Activated naive CD8-positive, alpha-beta T cell (primary cell): Measurements from ENCODE around the gene MRTFA.

Experiments
- H3K27ac Mint-ChIP-seq: one replicate; pipeline ENCODE4 v1.8.0; 2021; ENCODE audit warnings: mixed read lengths
- H3K27me3 Mint-ChIP-seq: one replicate; pipeline ENCODE4 v1.8.0; 2021; ENCODE audit warnings: mixed read lengths
- H3K36me3 Mint-ChIP-seq: one replicate; pipeline ENCODE4 v1.8.0; 2021; ENCODE audit warnings: mixed read lengths
- H3K4me1 Mint-ChIP-seq: one replicate; pipeline ENCODE4 v1.8.0; 2021; ENCODE audit warnings: low read depth, mixed read lengths
- H3K4me3 Mint-ChIP-seq: one replicate; pipeline ENCODE4 v1.8.0; 2021; ENCODE audit warnings: mild to moderate bottlenecking, mixed read lengths
- H3K9me3 Mint-ChIP-seq: one replicate; pipeline ENCODE4 v1.8.0; 2021; ENCODE audit warnings: low read depth, mixed read lengths

The MRTFA gene

GRCh38 chr22:40463017-40463631 lies 173.4 kb downstream of the MRTFA start:
- peaks cover 70% of the 10 kb centered on the region for H3K4me1 Mint-ChIP-seq
- peaks cover 13% of the 10 kb centered on the region for H3K36me3 Mint-ChIP-seq
- H3K9me3 Mint-ChIP-seq, result no peaks in the 10 kb centered on the region
- H3K4me3 Mint-ChIP-seq, result peak overlapping the region; percentile 96
- H3K27me3 Mint-ChIP-seq, result no peaks in the 10 kb centered on the region
- H3K27ac Mint-ChIP-seq, result peak overlapping the region; percentile 96

DNA sequence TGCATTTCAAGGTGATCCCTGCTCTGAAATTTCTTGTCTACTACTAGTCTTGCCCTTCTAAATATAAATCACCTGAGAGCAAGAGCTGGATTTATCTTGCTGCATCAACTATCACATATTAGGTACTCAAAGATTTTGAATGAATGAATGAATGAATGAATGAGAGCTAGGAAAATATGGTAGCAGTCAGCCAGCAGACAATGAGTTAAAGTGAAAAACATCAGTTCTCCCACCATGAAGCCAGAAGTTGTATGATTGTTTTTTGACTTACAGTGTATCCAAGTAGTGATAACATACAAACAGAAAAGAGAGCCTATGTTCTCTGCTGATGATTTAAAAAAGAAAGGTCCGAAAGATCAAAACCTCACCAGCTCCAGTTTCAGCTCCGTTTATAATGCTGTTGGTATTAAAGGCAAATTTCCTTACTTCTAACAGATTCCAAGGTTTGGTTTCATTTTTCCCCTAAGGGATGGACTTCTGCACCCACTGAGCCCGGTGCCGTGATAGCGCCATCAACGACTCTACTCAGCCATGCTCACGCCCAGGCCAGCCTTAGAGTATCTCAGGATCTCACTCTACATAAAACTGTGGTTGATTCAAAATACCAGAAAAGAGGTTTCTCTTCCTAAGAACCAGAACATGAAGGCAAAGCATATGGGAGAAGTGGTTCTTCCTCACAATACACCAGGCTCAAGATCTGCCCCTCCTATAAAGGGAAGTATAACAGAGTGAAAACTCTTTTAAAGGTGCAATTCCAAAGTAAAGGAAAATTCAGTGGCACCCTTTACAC lies 174.1 kb downstream of the MRTFA start:
- H3K36me3 Mint-ChIP-seq, result peaks cover 14% of the 10 kb centered on the region
- H3K27me3 Mint-ChIP-seq, result no peaks in the 10 kb centered on the region
- peaks cover 74% of the 10 kb centered on the region for H3K4me1 Mint-ChIP-seq
- peak overlapping the region; percentile 96 for H3K27ac Mint-ChIP-seq
- H3K4me3 Mint-ChIP-seq, result peak overlapping the region; percentile 96
- H3K9me3 Mint-ChIP-seq, result no peaks in the 10 kb centered on the region

GRCh38 chr22:40453671-40454070 lies 182.8 kb downstream of the MRTFA start:
- Mint-ChIP-seq H3K4me3 (peak overlapping the region; percentile 30), H3K27ac (peak overlapping the region; percentile 70), H3K36me3 (peaks cover 18% of the 10 kb centered on the region), H3K9me3 (no peaks in the 10 kb centered on the region), H3K4me1 (peaks cover 81% of the 10 kb centered on the region), H3K27me3 (no peaks in the 10 kb centered on the region)

GRCh38 chr22:40452730-40453487 lies 183.6 kb downstream of the MRTFA start:
- Mint-ChIP-seq H3K27ac (peak overlapping the region; percentile 86), H3K36me3 (peaks cover 12% of the 10 kb centered on the region), H3K4me3 (peak overlapping the region; percentile 54), H3K9me3 (no peaks in the 10 kb centered on the region), H3K27me3 (no peaks in the 10 kb centered on the region), H3K4me1 (peaks cover 79% of the 10 kb centered on the region)

DNA sequence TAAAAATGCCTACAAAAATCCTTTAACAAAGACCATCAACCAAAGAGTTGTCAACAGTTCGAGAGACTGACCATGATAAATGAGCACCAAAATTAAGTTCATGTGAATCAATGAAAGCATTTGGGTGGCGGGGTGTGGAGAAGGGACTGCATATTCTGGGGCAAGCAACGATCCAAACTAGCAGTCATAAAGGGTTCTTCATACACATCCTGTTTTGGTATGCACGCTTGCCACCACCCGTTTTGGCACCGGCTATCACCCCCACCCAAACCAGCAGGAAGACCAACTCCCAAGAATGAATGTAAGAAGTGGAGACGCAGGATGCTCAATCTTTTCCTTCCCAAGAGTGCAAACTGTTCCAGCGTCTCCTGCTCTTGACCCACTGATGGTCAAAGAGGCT lies 185.3 kb downstream of the MRTFA start:
- H3K36me3 Mint-ChIP-seq, result peaks cover 13% of the 10 kb centered on the region
- H3K4me1 Mint-ChIP-seq, result peaks cover 81% of the 10 kb centered on the region
- no peaks in the 10 kb centered on the region for H3K9me3 Mint-ChIP-seq
- peak overlapping the region; percentile 69 for H3K4me3 Mint-ChIP-seq
- peak overlapping the region; percentile 86 for H3K27ac Mint-ChIP-seq
- H3K27me3 Mint-ChIP-seq, result no peaks in the 10 kb centered on the region

DNA sequence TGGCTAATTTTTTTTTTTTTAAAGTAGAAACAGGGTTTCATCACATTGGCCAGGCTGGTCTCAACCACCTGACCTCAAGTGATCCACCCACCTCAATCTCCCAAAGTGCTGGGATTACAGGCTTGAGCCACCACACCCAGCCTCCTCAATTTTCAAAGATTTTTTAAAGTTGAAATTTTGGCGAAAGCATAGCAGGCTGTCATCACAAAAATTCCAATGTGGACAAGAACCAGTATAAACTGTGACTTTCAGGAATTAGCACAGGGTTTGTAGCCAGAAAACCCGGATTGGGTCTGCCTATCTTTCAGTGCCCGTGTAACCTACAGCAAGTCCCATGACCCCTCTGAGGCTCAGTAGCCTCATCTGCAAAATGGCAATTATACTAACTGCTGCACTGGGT lies 185.9 kb downstream of the MRTFA start:
- peak overlapping the region; percentile 86 for H3K27ac Mint-ChIP-seq
- peak overlapping the region; percentile 69 for H3K4me3 Mint-ChIP-seq
- H3K4me1 Mint-ChIP-seq, result peaks cover 82% of the 10 kb centered on the region
- H3K36me3 Mint-ChIP-seq, result peaks cover 14% of the 10 kb centered on the region
- H3K9me3 Mint-ChIP-seq, result no peaks in the 10 kb centered on the region
- H3K27me3 Mint-ChIP-seq, result no peaks in the 10 kb centered on the region

GRCh38 chr22:40449676-40450035 lies 186.9 kb downstream of the MRTFA start:
- Mint-ChIP-seq H3K27me3 (no peaks in the 10 kb centered on the region), H3K9me3 (no peaks in the 10 kb centered on the region), H3K36me3 (peaks cover 17% of the 10 kb centered on the region), H3K4me1 (peaks cover 83% of the 10 kb centered on the region), H3K27ac (peak overlapping the region; percentile 58), H3K4me3 (no peak overlapping the region)

DNA sequence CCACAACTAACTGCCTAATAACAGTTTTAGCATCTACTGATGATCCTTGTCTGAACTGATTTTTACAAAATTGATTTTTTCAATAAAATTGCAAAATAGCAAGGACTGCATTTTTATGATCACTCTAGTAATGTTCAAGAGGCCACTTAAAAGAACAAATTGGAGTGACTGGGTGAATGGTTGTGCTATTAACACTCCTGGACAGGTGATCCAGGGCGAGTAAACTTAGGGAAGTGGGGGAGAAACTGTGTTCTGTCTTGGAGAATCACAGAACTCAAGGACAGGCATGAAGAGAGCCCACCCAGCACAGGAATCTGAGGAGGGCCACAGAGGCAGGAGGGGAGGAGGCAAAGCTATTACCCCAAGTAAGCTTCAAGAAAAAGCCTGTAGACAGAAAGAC lies 190.3 kb downstream of the MRTFA start:
- no peak overlapping the region for H3K4me3 Mint-ChIP-seq
- no peaks in the 10 kb centered on the region for H3K9me3 Mint-ChIP-seq
- H3K27me3 Mint-ChIP-seq, result no peaks in the 10 kb centered on the region
- H3K36me3 Mint-ChIP-seq, result peaks cover 14% of the 10 kb centered on the region
- H3K27ac Mint-ChIP-seq, result peak overlapping the region; percentile 66
- peaks cover 80% of the 10 kb centered on the region for H3K4me1 Mint-ChIP-seq

- H3K4me3 Mint-ChIP-seq, result no peak overlapping the region
- H3K36me3 Mint-ChIP-seq, result peaks cover 17% of the 10 kb centered on the region
- H3K4me1 Mint-ChIP-seq, result peaks cover 80% of the 10 kb centered on the region
- H3K27ac Mint-ChIP-seq, result peak overlapping the region; percentile 64
- no peaks in the 10 kb centered on the region for H3K9me3 Mint-ChIP-seq
- H3K27me3 Mint-ChIP-seq, result no peaks in the 10 kb centered on the region
These were observed 192.2 kb downstream of the MRTFA start for GRCh38 chr22:40444178-40444831.

DNA sequence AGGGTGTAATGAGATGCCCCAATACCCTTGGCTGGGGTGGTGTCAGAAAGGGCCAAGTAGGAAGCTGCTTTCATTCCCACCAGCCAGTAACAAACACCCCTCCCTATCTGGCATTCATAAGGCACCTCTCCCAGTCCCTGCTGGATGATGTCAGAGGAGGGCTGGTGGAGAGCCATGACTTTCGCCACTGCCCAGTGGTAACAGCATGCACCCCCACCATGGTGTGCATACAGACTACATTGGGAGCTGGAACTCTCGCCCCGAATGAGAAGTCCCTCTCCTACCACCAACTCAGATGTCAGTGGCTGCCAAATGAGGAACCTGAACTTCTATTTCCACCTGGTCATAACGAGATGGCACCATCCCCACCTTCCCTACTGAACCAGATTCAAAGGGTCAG lies 192.8 kb downstream of the MRTFA start:
- Mint-ChIP-seq H3K4me3 (no peak overlapping the region), H3K36me3 (peaks cover 17% of the 10 kb centered on the region), H3K27ac (peak overlapping the region; percentile 46), H3K4me1 (peaks cover 78% of the 10 kb centered on the region), H3K27me3 (no peaks in the 10 kb centered on the region), H3K9me3 (no peaks in the 10 kb centered on the region)

GRCh38 chr22:40441761-40442390 lies 194.6 kb downstream of the MRTFA start:
- Mint-ChIP-seq H3K27me3 (no peaks in the 10 kb centered on the region), H3K9me3 (no peaks in the 10 kb centered on the region), H3K4me3 (no peak overlapping the region), H3K27ac (peak overlapping the region; percentile 30), H3K4me1 (peaks cover 80% of the 10 kb centered on the region), H3K36me3 (peaks cover 17% of the 10 kb centered on the region)

DNA sequence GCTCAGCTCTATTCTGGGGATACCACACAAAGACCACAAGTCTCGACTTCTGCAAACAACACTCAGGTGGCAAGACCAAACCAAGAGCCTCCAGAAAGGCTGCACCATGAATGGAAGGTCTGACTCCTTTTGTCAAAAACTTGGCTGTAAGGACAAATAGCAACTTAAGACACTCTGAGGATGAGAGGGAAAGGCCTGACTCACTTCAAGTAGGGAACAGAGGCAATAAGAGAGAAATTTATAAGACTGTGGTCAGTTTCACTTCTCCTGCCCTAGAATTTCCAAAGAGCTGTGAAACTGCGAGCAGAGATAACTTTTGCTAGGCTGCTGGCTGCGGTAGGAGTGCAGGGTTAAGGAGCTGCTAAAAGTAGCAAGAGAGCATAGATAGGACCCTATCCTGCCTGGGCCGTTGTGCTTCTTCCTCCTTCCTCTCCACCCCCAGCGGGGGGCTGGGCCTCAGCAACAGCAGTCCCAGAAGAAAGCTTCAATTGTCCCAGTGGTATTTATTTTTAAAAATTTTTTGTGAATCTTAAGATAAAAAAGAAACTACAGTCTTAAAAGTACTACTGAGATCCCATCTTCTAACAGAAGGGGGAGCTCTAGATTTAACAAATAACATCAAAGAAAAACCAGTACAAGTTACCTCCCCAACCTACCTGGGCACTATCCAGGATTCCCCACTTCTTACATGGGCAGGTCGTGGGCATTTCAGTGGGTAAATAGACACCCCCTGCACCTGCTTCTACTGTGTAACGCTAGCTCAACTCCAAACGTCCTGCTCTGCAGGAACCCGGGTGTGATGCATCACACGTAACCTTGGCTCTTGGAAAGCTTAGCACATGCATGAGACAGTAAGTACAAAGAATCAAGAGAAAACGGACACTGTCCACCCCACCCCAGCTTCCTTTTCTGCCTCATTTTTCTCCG lies 199.8 kb downstream of the MRTFA start:
- Mint-ChIP-seq H3K27me3 (no peaks in the 10 kb centered on the region), H3K4me3 (peak overlapping the region; percentile 51), H3K4me1 (peaks cover 54% of the 10 kb centered on the region), H3K27ac (peak overlapping the region; percentile 87), H3K36me3 (peaks cover 7% of the 10 kb centered on the region), H3K9me3 (no peaks in the 10 kb centered on the region)

DNA sequence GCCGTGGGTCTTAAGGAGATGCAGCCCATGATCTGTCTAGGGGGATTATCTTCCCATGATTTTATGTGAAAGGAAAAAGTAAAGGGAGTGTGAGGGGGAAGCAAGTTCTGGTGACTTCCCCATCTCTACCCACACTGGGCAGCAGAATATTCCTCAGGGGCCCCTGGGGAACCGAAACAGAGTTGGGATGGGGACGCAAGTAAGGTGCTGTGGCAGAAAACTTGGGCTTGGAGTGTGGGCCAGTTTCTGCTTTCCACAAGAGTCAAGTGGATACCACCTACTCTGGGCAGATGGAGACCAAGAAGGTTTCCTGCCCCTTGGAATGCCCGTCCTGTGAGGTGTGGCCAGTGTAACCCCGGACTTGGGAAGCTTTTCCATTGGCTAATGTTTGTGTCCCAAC lies 201.8 kb downstream of the MRTFA start:
- Mint-ChIP-seq H3K4me3 (no peak overlapping the region), H3K27me3 (no peaks in the 10 kb centered on the region), H3K36me3 (peaks cover 3% of the 10 kb centered on the region), H3K4me1 (peaks cover 45% of the 10 kb centered on the region), H3K9me3 (no peaks in the 10 kb centered on the region), H3K27ac (peak overlapping the region; percentile 5)

DNA sequence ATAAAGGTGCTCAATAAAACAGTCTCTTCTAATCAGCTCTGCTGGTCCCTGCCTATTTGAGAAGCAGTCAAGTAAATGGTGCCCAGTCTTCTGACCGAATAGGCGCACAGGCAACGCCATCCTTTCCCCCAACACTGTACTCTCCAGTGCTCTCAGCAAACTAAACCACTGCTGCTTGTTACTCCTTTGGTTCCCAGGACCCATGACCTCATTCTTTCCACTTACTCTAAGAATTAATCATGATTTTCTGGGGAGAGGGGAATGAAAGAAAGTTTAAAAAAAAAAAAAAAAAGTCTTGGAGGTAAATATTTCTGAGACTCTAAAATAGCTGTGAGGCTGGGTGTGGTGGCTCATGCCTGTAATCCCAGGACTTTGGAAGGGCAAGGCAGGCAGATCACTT lies 202.4 kb downstream of the MRTFA start:
- H3K4me1 Mint-ChIP-seq, result peaks cover 44% of the 10 kb centered on the region
- H3K9me3 Mint-ChIP-seq, result no peaks in the 10 kb centered on the region
- H3K27ac Mint-ChIP-seq, result peak overlapping the region; percentile 61
- H3K4me3 Mint-ChIP-seq, result no peak overlapping the region
- peaks cover 3% of the 10 kb centered on the region for H3K36me3 Mint-ChIP-seq
- no peaks in the 10 kb centered on the region for H3K27me3 Mint-ChIP-seq
